Measurements from ENCODE around the gene ATP5MC2. TPM values are rescaled to one million over a fixed set of nuclear protein-coding genes. Genes with fewer than 3 reads are reported as not detected.
"Not testable (repeated sequence)": the region's sequence is repeated elsewhere in the genome, so short reads cannot be mapped to it uniquely, and the experiment has no call there.

Gene ATP5MC2
- total RNA-seq, 1 experiment from 2014 or later = 273 TPM

GRCh38 chr12:53653595-53653994, 22.3 kb downstream of the ATP5MC2 start:
- H3K27ac ChIP-seq = no peak overlapping the region
- H3K4me3 ChIP-seq = no peak overlapping the region
- no peaks in the 10 kb centered on the region for H3K36me3 ChIP-seq
- peaks cover 7% of the 10 kb centered on the region for H3K4me1 ChIP-seq (replicated peaks)
- no peaks in the 10 kb centered on the region for H3K27me3 ChIP-seq (replicated peaks)
- no peak for DNase-seq (ENCODE audit: low read depth in 1 of 2, low spot score in 2 of 2)
- H3K9me3 ChIP-seq (replicated peaks) = no peaks in the 10 kb centered on the region

GRCh38 chr12:53652366-53652765, 23.5 kb downstream of the ATP5MC2 start:
- Histone ChIP-seq H3K4me1 (replicated peaks) (no peaks in the 10 kb centered on the region), H3K27me3 (replicated peaks) (no peaks in the 10 kb centered on the region), H3K9me3 (replicated peaks) (no peaks in the 10 kb centered on the region), H3K4me3 (no peak overlapping the region), H3K36me3 (no peaks in the 10 kb centered on the region), H3K27ac (no peak overlapping the region)
- no peak for DNase-seq (ENCODE audit: low read depth in 1 of 2, low spot score in 2 of 2)

- Histone ChIP-seq H3K27ac (no peak overlapping the region), H3K4me3 (no peak overlapping the region), H3K4me1 (replicated peaks) (no peaks in the 10 kb centered on the region), H3K9me3 (replicated peaks) (no peaks in the 10 kb centered on the region), H3K27me3 (replicated peaks) (no peaks in the 10 kb centered on the region), H3K36me3 (no peaks in the 10 kb centered on the region)
- DNase-seq (ENCODE audit: low read depth in 1 of 2, low spot score in 2 of 2) = no peak
Observed at GRCh38 chr12:53651737-53652136, 24.1 kb downstream of the ATP5MC2 start.

GRCh38 chr12:53646300-53646699, 29.6 kb downstream of the ATP5MC2 start:
- not testable (repeated sequence) for H3K9me3 ChIP-seq (replicated peaks); H3K4me3 ChIP-seq; H3K4me1 ChIP-seq (replicated peaks); DNase-seq (ENCODE audit: low read depth in 1 of 2, low spot score in 2 of 2); H3K27ac ChIP-seq; H3K36me3 ChIP-seq; H3K27me3 ChIP-seq (replicated peaks)

GRCh38 chr12:53645165-53645564, 30.7 kb downstream of the ATP5MC2 start:
- Histone ChIP-seq H3K4me1 (replicated peaks) (no peaks in the 10 kb centered on the region), H3K4me3 (no peak overlapping the region), H3K9me3 (replicated peaks) (no peaks in the 10 kb centered on the region), H3K27me3 (replicated peaks) (no peaks in the 10 kb centered on the region), H3K27ac (no peak overlapping the region), H3K36me3 (no peaks in the 10 kb centered on the region)
- DNase-seq (ENCODE audit: low read depth in 1 of 2, low spot score in 2 of 2) = no peak

- DNase-seq (ENCODE audit: low read depth in 1 of 2, low spot score in 2 of 2) = no peak
- Histone ChIP-seq H3K36me3 (no peaks in the 10 kb centered on the region), H3K4me1 (replicated peaks) (no peaks in the 10 kb centered on the region), H3K27ac (no peak overlapping the region), H3K4me3 (no peak overlapping the region), H3K27me3 (replicated peaks) (no peaks in the 10 kb centered on the region), H3K9me3 (replicated peaks) (no peaks in the 10 kb centered on the region)
Observed at GRCh38 chr12:53644133-53644532, 31.8 kb downstream of the ATP5MC2 start.

GRCh38 chr12:53643232-53643979, 32.5 kb downstream of the ATP5MC2 start:
- no peak overlapping the region for H3K4me3 ChIP-seq
- no peak for DNase-seq (ENCODE audit: low read depth in 1 of 2, low spot score in 2 of 2)
- no peak overlapping the region for H3K27ac ChIP-seq
- no peaks in the 10 kb centered on the region for H3K4me1 ChIP-seq (replicated peaks)
- no peaks in the 10 kb centered on the region for H3K9me3 ChIP-seq (replicated peaks)
- H3K27me3 ChIP-seq (replicated peaks) = no peaks in the 10 kb centered on the region
- no peaks in the 10 kb centered on the region for H3K36me3 ChIP-seq

GRCh38 chr12:53638057-53638456, 37.8 kb downstream of the ATP5MC2 start:
- DNase-seq (ENCODE audit: low read depth in 1 of 2, low spot score in 2 of 2) = no peak
- Histone ChIP-seq H3K9me3 (replicated peaks) (no peaks in the 10 kb centered on the region), H3K27me3 (replicated peaks) (no peaks in the 10 kb centered on the region), H3K27ac (no peak overlapping the region), H3K4me3 (no peak overlapping the region), H3K4me1 (replicated peaks) (no peaks in the 10 kb centered on the region), H3K36me3 (no peaks in the 10 kb centered on the region)

GRCh38 chr12:53636641-53637040, 39.2 kb downstream of the ATP5MC2 start:
- no peak for DNase-seq (ENCODE audit: low read depth in 1 of 2, low spot score in 2 of 2)
- H3K27me3 ChIP-seq (replicated peaks) = no peaks in the 10 kb centered on the region
- no peak overlapping the region for H3K4me3 ChIP-seq
- no peaks in the 10 kb centered on the region for H3K9me3 ChIP-seq (replicated peaks)
- H3K27ac ChIP-seq = no peak overlapping the region
- H3K36me3 ChIP-seq = no peaks in the 10 kb centered on the region
- no peaks in the 10 kb centered on the region for H3K4me1 ChIP-seq (replicated peaks)

- not testable (repeated sequence) for H3K27me3 ChIP-seq (replicated peaks); H3K36me3 ChIP-seq; DNase-seq (ENCODE audit: low read depth in 1 of 2, low spot score in 2 of 2); H3K4me3 ChIP-seq; H3K27ac ChIP-seq; H3K9me3 ChIP-seq (replicated peaks); H3K4me1 ChIP-seq (replicated peaks)
Observed at GRCh38 chr12:53635708-53636107, 40.2 kb downstream of the ATP5MC2 start.

GRCh38 chr12:53631721-53632120, 44.2 kb downstream of the ATP5MC2 start:
- H3K36me3 ChIP-seq = no peaks in the 10 kb centered on the region
- no peaks in the 10 kb centered on the region for H3K9me3 ChIP-seq (replicated peaks)
- H3K27me3 ChIP-seq (replicated peaks) = no peaks in the 10 kb centered on the region
- H3K4me1 ChIP-seq (replicated peaks) = no peaks in the 10 kb centered on the region
- no peak overlapping the region for H3K27ac ChIP-seq
- H3K4me3 ChIP-seq = no peak overlapping the region
- no peak for DNase-seq (ENCODE audit: low read depth in 1 of 2, low spot score in 2 of 2)

- Histone ChIP-seq H3K27ac (no peak overlapping the region), H3K4me1 (replicated peaks) (peaks cover 18% of the 10 kb centered on the region; the same call in 1 of the 2 replicates), H3K36me3 (no peaks in the 10 kb centered on the region), H3K27me3 (replicated peaks) (no peaks in the 10 kb centered on the region), H3K9me3 (replicated peaks) (no peaks in the 10 kb centered on the region; the same call in 1 of the 2 replicates), H3K4me3 (no peak overlapping the region)
- DNase-seq (ENCODE audit: low read depth in 1 of 2, low spot score in 2 of 2) = no peak
Observed at GRCh38 chr12:53627919-53628318, 48.0 kb downstream of the ATP5MC2 start.

- Histone ChIP-seq H3K27me3 (replicated peaks) (no peaks in the 10 kb centered on the region), H3K4me1 (replicated peaks) (peaks cover 18% of the 10 kb centered on the region; the same call in 1 of the 2 replicates), H3K9me3 (replicated peaks) (no peaks in the 10 kb centered on the region; the same call in 1 of the 2 replicates), H3K27ac (no peak overlapping the region), H3K36me3 (no peaks in the 10 kb centered on the region), H3K4me3 (peak overlapping the region; percentile 57)
- no peak for DNase-seq (ENCODE audit: low read depth in 1 of 2, low spot score in 2 of 2)
Observed at GRCh38 chr12:53626702-53627169, 49.1 kb downstream of the ATP5MC2 start.

GRCh38 chr12:53625946-53626701, 49.8 kb downstream of the ATP5MC2 start, which contains the start of gene ATF7:
Gene ATF7, minus strand, starts transcription at chr12:53626382. Its CDS starts 25,382 bp downstream, at chr12:53601000.
- peak within 1 kb of the TSS; percentile 88 for H3K27ac ChIP-seq
- H3K27me3 ChIP-seq (replicated peaks) = no peaks in the 10 kb centered on the region
- peak within 1 kb of the TSS; percentile 57 for H3K4me3 ChIP-seq
- H3K9me3 ChIP-seq (replicated peaks) = no peaks in the 10 kb centered on the region; the same call in 1 of the 2 replicates
- H3K36me3 ChIP-seq = no peaks in the 10 kb centered on the region
- peak; percentile 97 to 100 for DNase-seq (ENCODE audit: low read depth in 1 of 2, low spot score in 2 of 2)
- H3K4me1 ChIP-seq (replicated peaks) = peaks cover 18% of the 10 kb centered on the region; the same call in 1 of the 2 replicates
